ENCODE measurements around the gene NDUFA11. TPM values are rescaled to one million over a fixed set of nuclear protein-coding genes. Genes with fewer than 3 reads are reported as not detected.

Gene NDUFA11
- total and polyA plus RNA-seq, 2 of the 13 experiments (the other 11 are each of a cell fraction or from before 2014, with no cell fraction given): 286 to 378 TPM

DNA sequence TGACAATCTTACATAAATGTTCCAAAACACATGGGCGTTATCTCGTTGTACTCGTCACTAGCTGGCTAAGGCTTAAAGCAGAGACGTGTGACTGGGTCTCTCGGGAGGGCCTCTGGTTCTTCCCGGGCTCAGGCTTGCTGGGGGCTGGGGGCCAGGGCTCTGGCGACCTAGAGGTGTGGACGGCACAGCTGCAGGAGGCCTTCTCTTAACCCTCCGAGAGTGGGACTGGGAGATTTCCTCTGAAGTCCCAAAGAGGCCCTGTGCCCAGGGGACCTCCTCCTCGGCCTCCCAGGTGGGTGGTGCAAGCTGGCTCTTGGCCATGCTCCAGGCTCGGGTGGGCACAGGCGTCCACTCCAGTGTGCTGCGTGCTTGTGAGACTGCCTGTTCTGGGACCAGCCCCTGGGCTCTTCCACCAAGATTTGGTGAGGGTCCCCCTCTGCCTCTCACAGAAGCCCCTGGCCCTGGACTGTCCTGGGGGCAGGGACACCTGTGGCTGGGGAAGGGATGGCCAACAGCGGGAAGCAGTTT lies 12.7 kb upstream of the NDUFA11 start (continued):
- TF ChIP-seq SP1 (IDR thresholded peaks at IDR 0.05) (no peak), SP1 (CRISPR knock-in tag; IDR thresholded peaks at IDR 0.05) (no peak), ZNF709 (CRISPR knock-in tag; IDR thresholded peaks at IDR 0.05) (no peak), AHR (CRISPR knock-in tag; IDR thresholded peaks at IDR 0.05) (no peak), ZFP62 (CRISPR knock-in tag; IDR thresholded peaks at IDR 0.05) (no peak), ISL2 (CRISPR knock-in tag; IDR thresholded peaks at IDR 0.05) (no peak), ZNF441 (CRISPR knock-in tag; IDR thresholded peaks at IDR 0.05; ENCODE audit: borderline replicate concordance) (no peak), ZBTB38 (CRISPR knock-in tag; IDR thresholded peaks at IDR 0.05) (no peak)

DNA sequence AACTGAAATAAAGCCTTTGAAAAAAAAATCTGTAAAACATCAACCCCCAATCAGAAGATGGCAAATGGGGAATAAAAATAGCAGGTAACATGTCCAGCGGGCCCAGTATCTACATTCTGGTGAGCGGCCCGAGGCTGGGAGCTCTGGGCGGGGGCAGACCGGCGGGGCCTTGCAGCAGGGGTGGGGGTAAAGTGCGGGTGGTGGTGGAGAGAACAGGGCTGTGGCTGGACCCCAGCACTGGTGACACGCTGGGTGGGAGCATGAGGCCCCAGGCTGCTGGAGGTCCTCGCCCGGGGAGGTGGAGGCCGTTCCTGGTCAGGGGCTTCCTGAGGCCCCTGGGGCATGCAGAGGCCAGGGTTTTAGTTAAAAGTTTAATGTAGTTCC lies 12.2 kb upstream of the NDUFA11 start:
- ChIA-PET CTCF (ENCODE audit: low intra/inter-chr PET ratio, low total read pairs) (no interaction called here), POLR2A (interaction anchor here (1.0 kb wide), 1 partner anchor 12 kb away, joined by 3 read pairs; no protein-coding TSS in a partner anchor)
- no peak overlapping the region for H3K4me3 ChIP-seq (replicated peaks in 1 of 3; ENCODE audit: insufficient read depth in 1 of 3, low read depth in 2 of 3, low read length in 3 of 3)
- WGBS (ENCODE audit: low lambda C conversion rate): 87% methylated on average over 11 of the region's 11 CpGs
- intact Hi-C loops (cut with micrococcal nuclease; ENCODE audit: unreplicated experiment): no loop called here
- ATAC-seq (no peak), DNase-seq (ENCODE audit: low spot score) (no peak), FAIRE-seq (no peak)
- no peak overlapping the region for H3K9ac ChIP-seq (ENCODE audit: insufficient read depth, low read depth, low read length)
- no peaks in the 10 kb centered on the region for H3K79me2 ChIP-seq (ENCODE audit: insufficient read depth, low read length)
- H3K4me2 ChIP-seq (ENCODE audit: low read depth, low read length): no peak overlapping the region
- no peak overlapping the region for H2AFZ ChIP-seq (ENCODE audit: low read length)
- BruUV-seq (replicated peaks): no TSS peak
- H3K27me3 ChIP-seq (ENCODE audit: control insufficient read depth in 1 of 2, insufficient read depth in 2 of 2, low read length in 2 of 2): no peaks in the 10 kb centered on the region
- H3K27ac ChIP-seq (ENCODE audit: extremely low read length, insufficient read depth, low read length): no peak overlapping the region
- H3K36me3 ChIP-seq (replicated peaks in 1 of 2; ENCODE audit: control insufficient read depth in 1 of 2, insufficient read depth in 2 of 2, low read length in 2 of 2): peaks cover 26 to 43% of the 10 kb centered on the region in 2 experiments; a peak in 4 of 5 replicates
- H4K20me1 ChIP-seq (ENCODE audit: insufficient read depth, low read length): no peaks in the 10 kb centered on the region
- in situ Hi-C loops (cut with HindIII; ENCODE audit: extremely low pct_ligation_motif_present, low pct_unique_long_range_greater_than_20kb): no loop called here
- H3K9me3 ChIP-seq (ENCODE audit: low read length): no peaks in the 10 kb centered on the region
- H3K4me1 ChIP-seq (ENCODE audit: insufficient read depth, low read length): peaks cover 49% of the 10 kb centered on the region
- TF ChIP-seq ZNF34 (CRISPR knock-in tag; IDR thresholded peaks at IDR 0.05; ENCODE audit: borderline replicate concordance): no peak
- no peak for TF ChIP-seq ZNF441 (CRISPR knock-in tag; IDR thresholded peaks at IDR 0.05; ENCODE audit: borderline replicate concordance)
- TF ChIP-seq ZNF883 (CRISPR knock-in tag; IDR thresholded peaks at IDR 0.05; ENCODE audit: not compliant biosample characterization): no peak
- no peak for TF ChIP-seq ZBTB3 (CRISPR knock-in tag; IDR thresholded peaks at IDR 0.05; ENCODE audit: borderline replicate concordance, low read depth)
- TF ChIP-seq POLR2AphosphoS2 (IDR thresholded peaks at IDR 0.05; ENCODE audit: low read depth, low read length): no peak
- no peak for TF ChIP-seq FOXA3 (CRISPR knock-in tag; IDR thresholded peaks at IDR 0.05)
- TF ChIP-seq ZNF282 (IDR thresholded peaks at IDR 0.05; ENCODE audit: partially characterized antibody): no peak
- TF ChIP-seq ZNF850 (CRISPR knock-in tag; conservative IDR thresholded peaks at IDR 0.05): no peak
- no peak for TF ChIP-seq ZNF543 (CRISPR knock-in tag; IDR thresholded peaks at IDR 0.05)
- no peak for TF ChIP-seq ZBTB44 (CRISPR knock-in tag; IDR thresholded peaks at IDR 0.05)
- TF ChIP-seq SNAPC2 (CRISPR knock-in tag; IDR thresholded peaks at IDR 0.05): no peak
- TF ChIP-seq, protein P1, sequence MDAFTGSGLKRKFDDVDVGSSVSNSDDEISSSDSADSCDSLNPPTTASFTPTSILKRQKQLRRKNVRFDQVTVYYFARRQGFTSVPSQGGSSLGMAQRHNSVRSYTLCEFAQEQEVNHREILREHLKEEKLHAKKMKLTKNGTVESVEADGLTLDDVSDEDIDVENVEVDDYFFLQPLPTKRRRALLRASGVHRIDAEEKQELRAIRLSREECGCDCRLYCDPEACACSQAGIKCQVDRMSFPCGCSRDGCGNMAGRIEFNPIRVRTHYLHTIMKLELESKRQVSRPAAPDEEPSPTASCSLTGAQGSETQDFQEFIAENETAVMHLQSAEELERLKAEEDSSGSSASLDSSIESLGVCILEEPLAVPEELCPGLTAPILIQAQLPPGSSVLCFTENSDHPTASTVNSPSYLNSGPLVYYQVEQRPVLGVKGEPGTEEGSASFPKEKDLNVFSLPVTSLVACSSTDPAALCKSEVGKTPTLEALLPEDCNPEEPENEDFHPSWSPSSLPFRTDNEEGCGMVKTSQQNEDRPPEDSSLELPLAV (CRISPR knock-in tag; conservative IDR thresholded peaks at IDR 0.05; ENCODE audit: low read depth): no peak
- TF ChIP-seq ZNF451 (CRISPR knock-in tag; IDR thresholded peaks at IDR 0.05): no peak
